ENCODE data around the gene NFE2L3. TPM values are rescaled to one million over a fixed set of nuclear protein-coding genes. Genes with fewer than 3 reads are reported as not detected.
A peak's percentile ranks its signal among the peaks of the same experiment; 100 is the strongest.

The NFE2L3 gene
- total and polyA plus RNA-seq, 9 of the 15 experiments (the other 6 are each of a cell fraction or from before 2014, with no cell fraction given), result 2.9 to 16.9 (median 12.4) TPM

DNA sequence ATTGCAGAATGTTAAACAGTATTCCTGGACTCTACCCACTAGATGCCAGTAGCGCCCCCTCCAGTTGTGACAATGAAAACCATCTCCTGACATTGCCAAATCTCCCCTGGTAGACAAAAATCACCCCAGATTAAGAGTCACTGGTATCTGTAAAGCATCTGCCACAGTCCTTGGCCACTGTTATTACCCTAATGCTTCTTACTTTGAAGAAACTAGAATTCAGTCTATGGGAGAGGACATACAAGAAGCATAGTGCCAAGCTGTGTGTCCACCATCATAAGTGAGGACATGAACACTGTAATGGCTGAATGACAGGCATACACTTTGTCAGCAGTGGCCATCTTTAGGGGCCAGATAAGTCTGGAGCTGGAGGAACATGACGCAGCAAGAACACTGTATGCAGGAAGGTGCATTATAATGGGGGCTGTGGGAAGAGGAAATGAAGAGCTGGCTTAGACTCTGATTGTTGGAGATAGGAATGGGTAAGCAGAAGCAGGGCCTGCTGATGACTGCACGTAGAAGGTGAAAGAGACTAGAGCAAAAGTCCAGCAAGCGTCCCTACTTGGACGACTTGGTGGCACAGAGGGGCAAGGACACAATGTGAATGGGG lies 82.0 kb downstream of the NFE2L3 start (continued):
- TF ChIP-seq, protein P1, sequence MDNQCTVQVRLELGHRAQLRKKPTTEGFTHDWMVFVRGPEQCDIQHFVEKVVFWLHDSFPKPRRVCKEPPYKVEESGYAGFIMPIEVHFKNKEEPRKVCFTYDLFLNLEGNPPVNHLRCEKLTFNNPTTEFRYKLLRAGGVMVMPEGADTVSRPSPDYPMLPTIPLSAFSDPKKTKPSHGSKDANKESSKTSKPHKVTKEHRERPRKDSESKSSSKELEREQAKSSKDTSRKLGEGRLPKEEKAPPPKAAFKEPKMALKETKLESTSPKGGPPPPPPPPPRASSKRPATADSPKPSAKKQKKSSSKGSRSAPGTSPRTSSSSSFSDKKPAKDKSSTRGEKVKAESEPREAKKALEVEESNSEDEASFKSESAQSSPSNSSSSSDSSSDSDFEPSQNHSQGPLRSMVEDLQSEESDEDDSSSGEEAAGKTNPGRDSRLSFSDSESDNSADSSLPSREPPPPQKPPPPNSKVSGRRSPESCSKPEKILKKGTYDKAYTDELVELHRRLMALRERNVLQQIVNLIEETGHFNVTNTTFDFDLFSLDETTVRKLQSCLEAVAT (IDR thresholded peaks at IDR 0.05), result no peak
- peak; percentile 87 for TF ChIP-seq ZNF583 (CRISPR knock-in tag; IDR thresholded peaks at IDR 0.05)
- no peak for TF ChIP-seq KDM4B (IDR thresholded peaks at IDR 0.05; ENCODE audit: borderline replicate concordance in 2 of 2, low read depth in 1 of 2)
- no peak for TF ChIP-seq BHLHE40 (IDR thresholded peaks at IDR 0.05; ENCODE audit: low read length)
- TF ChIP-seq LCOR (CRISPR knock-in tag; IDR thresholded peaks at IDR 0.05), result no peak
- TF ChIP-seq SPI1 (IDR thresholded peaks at IDR 0.05; ENCODE audit: borderline replicate concordance, low read depth, low read length), result peak; percentile 40; the same call in 1 of the 2 replicates
- TF ChIP-seq ETV6 (IDR thresholded peaks at IDR 0.05; ENCODE audit: borderline replicate concordance in 1 of 2, low read depth in 2 of 2, low read length in 1 of 2), result 0 out of 4 replicates have a peak, but pooled peaks of 1 of the 2 experiments have one; percentile 21
- no peak for TF ChIP-seq ETV6 (CRISPR knock-in tag; IDR thresholded peaks at IDR 0.05; ENCODE audit: borderline replicate concordance)
- no peak for TF ChIP-seq ZNF384 (IDR thresholded peaks at IDR 0.05; ENCODE audit: low read depth, low read length)
- TF ChIP-seq NR4A1 (CRISPR knock-in tag; IDR thresholded peaks at IDR 0.05), result peak; percentile 33; the same call in 1 of the 2 replicates
- peak; percentile 93 for TF ChIP-seq NR4A1 (tag; IDR thresholded peaks at IDR 0.05)
- no peak for TF ChIP-seq SRSF3 (IDR thresholded peaks at IDR 0.05; ENCODE audit: insufficient read depth, low read length)
- TF ChIP-seq, protein P2, sequence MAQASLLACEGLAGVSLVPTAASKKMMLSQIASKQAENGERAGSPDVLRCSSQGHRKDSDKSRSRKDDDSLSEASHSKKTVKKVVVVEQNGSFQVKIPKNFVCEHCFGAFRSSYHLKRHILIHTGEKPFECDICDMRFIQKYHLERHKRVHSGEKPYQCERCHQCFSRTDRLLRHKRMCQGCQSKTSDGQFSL (CRISPR knock-in tag; IDR thresholded peaks at IDR 0.05), result no peak
- TF ChIP-seq, protein P2 (tag; IDR thresholded peaks at IDR 0.05), result peak in 1 of 2 experiments; percentile 71; a peak in 1 of 4 replicates
- TF ChIP-seq, protein P3, sequence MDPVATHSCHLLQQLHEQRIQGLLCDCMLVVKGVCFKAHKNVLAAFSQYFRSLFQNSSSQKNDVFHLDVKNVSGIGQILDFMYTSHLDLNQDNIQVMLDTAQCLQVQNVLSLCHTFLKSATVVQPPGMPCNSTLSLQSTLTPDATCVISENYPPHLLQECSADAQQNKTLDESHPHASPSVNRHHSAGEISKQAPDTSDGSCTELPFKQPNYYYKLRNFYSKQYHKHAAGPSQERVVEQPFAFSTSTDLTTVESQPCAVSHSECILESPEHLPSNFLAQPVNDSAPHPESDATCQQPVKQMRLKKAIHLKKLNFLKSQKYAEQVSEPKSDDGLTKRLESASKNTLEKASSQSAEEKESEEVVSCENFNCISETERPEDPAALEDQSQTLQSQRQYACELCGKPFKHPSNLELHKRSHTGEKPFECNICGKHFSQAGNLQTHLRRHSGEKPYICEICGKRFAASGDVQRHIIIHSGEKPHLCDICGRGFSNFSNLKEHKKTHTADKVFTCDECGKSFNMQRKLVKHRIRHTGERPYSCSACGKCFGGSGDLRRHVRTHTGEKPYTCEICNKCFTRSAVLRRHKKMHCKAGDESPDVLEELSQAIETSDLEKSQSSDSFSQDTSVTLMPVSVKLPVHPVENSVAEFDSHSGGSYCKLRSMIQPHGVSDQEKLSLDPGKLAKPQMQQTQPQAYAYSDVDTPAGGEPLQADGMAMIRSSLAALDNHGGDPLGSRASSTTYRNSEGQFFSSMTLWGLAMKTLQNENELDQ (CRISPR knock-in tag; IDR thresholded peaks at IDR 0.05; ENCODE audit: borderline replicate concordance), result no peak
- peak; percentile 71 for TF ChIP-seq CREM (IDR thresholded peaks at IDR 0.05; ENCODE audit: low read depth)
- TF ChIP-seq THRAP3 (IDR thresholded peaks at IDR 0.05; ENCODE audit: borderline replicate concordance), result no peak
- TF ChIP-seq, protein P4, sequence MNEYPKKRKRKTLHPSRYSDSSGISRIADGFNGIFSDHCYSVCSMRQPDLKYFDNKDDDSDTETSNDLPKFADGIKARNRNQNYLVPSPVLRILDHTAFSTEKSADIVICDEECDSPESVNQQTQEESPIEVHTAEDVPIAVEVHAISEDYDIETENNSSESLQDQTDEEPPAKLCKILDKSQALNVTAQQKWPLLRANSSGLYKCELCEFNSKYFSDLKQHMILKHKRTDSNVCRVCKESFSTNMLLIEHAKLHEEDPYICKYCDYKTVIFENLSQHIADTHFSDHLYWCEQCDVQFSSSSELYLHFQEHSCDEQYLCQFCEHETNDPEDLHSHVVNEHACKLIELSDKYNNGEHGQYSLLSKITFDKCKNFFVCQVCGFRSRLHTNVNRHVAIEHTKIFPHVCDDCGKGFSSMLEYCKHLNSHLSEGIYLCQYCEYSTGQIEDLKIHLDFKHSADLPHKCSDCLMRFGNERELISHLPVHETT (CRISPR knock-in tag; conservative IDR thresholded peaks at IDR 0.05 in 1 of 2, IDR thresholded peaks at IDR 0.05 in 1 of 2), result peak in 1 of 2 experiments; percentile 72; a peak in 1 of 4 replicates
- TF ChIP-seq, protein P5, sequence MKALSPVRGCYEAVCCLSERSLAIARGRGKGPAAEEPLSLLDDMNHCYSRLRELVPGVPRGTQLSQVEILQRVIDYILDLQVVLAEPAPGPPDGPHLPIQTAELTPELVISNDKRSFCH (CRISPR knock-in tag; IDR thresholded peaks at IDR 0.05), result no peak
- TF ChIP-seq, protein P5 (tag; IDR thresholded peaks at IDR 0.05), result peak; percentile 88; the same call in 1 of the 2 replicates
- TF ChIP-seq CEBPB (tag; IDR thresholded peaks at IDR 0.05), result peak; percentile 77
- TF ChIP-seq NCOR1 (IDR thresholded peaks at IDR 0.05), result peak; percentile 51
